Large intestine (tissue), 3 donors: ENCODE results near the gene ZNF784. TPM values are rescaled to one million over a fixed set of nuclear protein-coding genes. Genes with fewer than 3 reads are reported as not detected.

Experiments
- DNase-seq, 2 donors: peaks; one replicate each; pipeline versions ENCODE4 v3.0.0 to v3.0.0-alpha.2; 2013
- H3K27ac ChIP-seq: one replicate; pipeline ENCODE4 v1.5.1; 2013; ENCODE audit warnings: low read length
- H3K27me3 ChIP-seq: 2 replicates; pipeline ENCODE4 v1.6.1; 2013; ENCODE audit warnings: low read length; ENCODE audit not compliant: control insufficient read depth, insufficient read depth
- H3K36me3 ChIP-seq: 2 replicates; pipeline ENCODE4 v1.6.1; 2013; ENCODE audit warnings: low read length; ENCODE audit not compliant: control insufficient read depth, insufficient read depth
- H3K4me1 ChIP-seq: one replicate; pipeline ENCODE4 v1.6.1; 2013; ENCODE audit warnings: low read length; ENCODE audit not compliant: control insufficient read depth, insufficient read depth
- H3K4me3 ChIP-seq: one replicate; pipeline ENCODE4 v1.5.1; 2013; ENCODE audit warnings: low read length
- H3K9me3 ChIP-seq: one replicate; pipeline ENCODE4 v1.6.1; 2013; ENCODE audit warnings: mild to moderate bottlenecking, low read depth, low read length, moderate library complexity; ENCODE audit not compliant: control insufficient read depth
- WGBS: methylation state at CpG from one replicate; pipeline ENCODE4 v1.1.5; 2013; ENCODE audit warnings: low lambda C conversion rate; ENCODE audit not compliant: insufficient coverage; 5-methylcytosine and 5-hydroxymethylcytosine counted together
- polyA plus RNA-seq: library from polyadenylated mRNA; unstranded; fragments of 120-200 nt; gene quantifications from one replicate; pipeline ENCODE4 v1.2.1, GENCODE V29; 2013

ZNF784 gene
- polyA plus RNA-seq, 1 donor = 15.6 TPM

DNA sequence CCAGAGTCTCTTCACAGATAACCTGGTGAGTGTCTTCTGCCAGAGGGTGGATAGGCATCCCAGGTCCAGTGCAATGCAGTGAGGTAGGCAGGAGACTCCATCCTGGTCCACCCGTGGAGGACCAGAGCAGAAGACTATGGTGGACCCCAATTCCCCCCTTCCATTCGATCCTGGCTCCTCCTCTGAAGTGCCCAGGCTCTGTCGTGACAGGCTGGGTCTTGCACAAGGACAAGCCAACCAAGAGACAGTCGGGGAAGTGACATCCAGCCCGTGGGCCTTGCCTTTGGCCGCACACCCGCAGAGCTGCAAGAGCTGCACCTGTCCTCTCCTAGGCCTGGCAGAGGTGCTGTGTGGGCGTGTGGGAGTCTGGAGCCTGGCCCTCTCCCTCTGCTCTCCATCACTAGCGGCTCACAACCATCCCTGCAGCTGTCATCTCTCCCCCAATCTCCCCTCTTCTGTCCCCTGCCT lies 3.1 kb downstream of the ZNF784 start:
- no peak overlapping the region for H3K27ac ChIP-seq

DNA sequence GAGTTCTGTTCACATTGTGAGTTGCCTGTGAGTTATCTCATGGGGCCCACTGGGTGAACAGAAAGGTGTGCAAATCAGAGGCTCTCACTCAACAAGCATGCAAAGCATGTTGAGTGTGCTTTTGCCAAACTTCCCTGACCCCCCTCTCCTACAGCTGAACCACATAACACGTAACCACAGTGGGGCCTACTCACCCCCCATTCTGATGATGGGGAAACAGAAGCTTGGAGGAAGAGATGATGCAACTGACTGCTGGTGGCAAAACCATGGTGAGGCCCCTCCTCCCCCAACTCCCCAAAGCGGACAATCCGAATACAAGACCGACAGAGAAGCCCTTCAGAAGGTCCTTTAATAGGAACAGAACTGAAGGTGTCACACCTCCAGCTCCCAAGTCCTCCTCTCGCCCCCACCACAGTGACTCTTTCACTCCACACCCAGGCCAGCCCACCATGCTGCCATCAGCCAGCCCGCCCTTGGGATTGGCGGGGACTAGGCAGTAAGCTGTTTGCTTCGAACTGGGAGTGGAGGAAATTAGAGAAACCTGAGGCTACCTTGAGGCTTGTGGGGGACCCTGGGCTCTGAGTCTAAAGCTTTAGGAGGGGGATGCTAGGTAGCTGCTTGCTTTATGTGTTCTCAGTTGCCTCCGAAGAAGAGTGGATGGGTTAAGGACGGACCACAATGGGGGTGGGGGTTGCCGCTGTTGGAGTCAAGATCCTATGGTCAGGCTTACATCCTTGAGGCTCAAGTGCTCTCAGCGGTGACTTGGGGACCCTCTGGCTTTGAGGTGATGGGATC lies 3.8 kb downstream of the ZNF784 start:
- Histone ChIP-seq H3K9me3 (peaks cover 3% of the 10 kb centered on the region), H3K27me3 (no peaks in the 10 kb centered on the region), H3K27ac (no peak overlapping the region), H3K4me1 (peaks cover 14% of the 10 kb centered on the region), H3K4me3 (no peak overlapping the region), H3K36me3 (peaks cover 35% of the 10 kb centered on the region)
- no CpG with 5 or more reads among the region's 12 CpGs for WGBS
- DNase-seq = peak in 1 of 2 donors; percentile 1

More for the DNA sequence above, 3.1 kb downstream of the ZNF784 start:
- peak in 1 of 2 donors; percentile 2 for DNase-seq
- WGBS = no CpG with 5 or more reads among the region's 9 CpGs
- H3K4me3 ChIP-seq = no peak overlapping the region
- peaks cover 14% of the 10 kb centered on the region for H3K4me1 ChIP-seq
- peaks cover 31% of the 10 kb centered on the region for H3K36me3 ChIP-seq
- H3K9me3 ChIP-seq = no peaks in the 10 kb centered on the region
- no peaks in the 10 kb centered on the region for H3K27me3 ChIP-seq

DNA sequence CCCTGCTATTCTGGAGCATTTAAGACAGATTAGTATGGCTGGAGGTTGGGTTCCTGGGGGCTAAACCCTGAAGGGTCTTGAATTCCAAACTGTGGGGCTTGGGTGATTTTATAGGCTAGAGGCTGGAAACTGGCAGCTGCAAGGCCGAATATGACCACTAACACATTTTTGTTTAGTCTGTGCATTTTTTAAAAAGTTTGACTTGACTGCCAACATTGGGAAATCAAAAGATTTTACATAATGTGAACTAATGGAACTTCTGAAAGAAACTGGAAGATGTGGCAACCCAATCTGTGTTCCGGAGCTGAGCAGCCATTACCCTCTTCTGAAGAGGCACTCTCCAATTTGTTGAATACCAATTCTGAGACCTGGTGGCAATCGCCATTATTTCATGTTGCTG lies 5.1 kb downstream of the ZNF784 start:
- peaks cover 9% of the 10 kb centered on the region for H3K4me1 ChIP-seq
- H3K9me3 ChIP-seq = peaks cover 7% of the 10 kb centered on the region
- no peak overlapping the region for H3K4me3 ChIP-seq
- no peak for DNase-seq
- no peak overlapping the region for H3K27ac ChIP-seq
- WGBS = no CpG with 5 or more reads among the region's 3 CpGs
- H3K27me3 ChIP-seq = no peaks in the 10 kb centered on the region
- H3K36me3 ChIP-seq = peaks cover 35% of the 10 kb centered on the region

DNA sequence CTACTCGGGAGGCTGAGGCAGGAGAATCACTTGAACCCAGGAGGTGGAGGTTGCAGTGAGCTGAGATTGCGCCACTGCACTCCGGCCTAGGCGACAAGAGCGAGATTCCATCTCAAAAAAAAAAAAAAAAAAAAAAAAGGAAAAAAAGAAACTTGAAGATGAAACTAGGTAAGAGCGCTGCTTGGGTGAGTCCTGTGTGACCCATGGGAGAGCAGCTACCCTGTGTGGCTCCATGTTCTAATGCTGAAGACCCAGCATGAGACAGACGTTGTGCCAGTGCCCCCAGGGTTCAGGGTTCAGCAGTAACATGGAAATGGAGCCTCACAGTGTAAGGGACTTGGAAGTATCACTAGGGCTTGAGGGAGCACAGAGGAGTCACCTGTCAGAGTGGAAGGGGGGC lies 5.9 kb downstream of the ZNF784 start:
- WGBS = no CpG with 5 or more reads among the region's 7 CpGs
- DNase-seq = no peak

DNA sequence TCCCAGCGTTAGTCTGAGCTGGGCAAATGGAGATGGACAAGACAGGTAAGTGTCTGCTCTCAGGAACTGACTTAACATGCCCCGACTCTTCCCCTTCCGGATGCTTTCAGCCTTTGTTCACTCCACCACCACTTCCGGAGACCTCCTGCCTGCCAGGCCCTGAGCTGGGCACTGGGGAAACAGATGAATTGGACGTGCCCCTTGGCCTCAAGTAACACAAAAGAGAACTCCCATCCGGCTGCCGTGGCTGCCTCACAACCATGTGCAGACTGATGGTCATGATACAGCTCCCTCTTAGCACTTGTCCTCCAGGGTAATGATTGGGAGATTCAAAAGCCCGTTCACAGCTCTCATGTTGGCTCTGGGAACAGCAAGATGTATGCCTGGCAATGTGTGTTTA lies 6.9 kb downstream of the ZNF784 start:
- H3K9me3 ChIP-seq = peaks cover 7% of the 10 kb centered on the region
- H3K4me1 ChIP-seq = no peaks in the 10 kb centered on the region
- H3K4me3 ChIP-seq = no peak overlapping the region
- no CpG with 5 or more reads among the region's 8 CpGs for WGBS
- H3K36me3 ChIP-seq = peaks cover 34% of the 10 kb centered on the region
- H3K27ac ChIP-seq = no peak overlapping the region
- no peak for DNase-seq
- no peaks in the 10 kb centered on the region for H3K27me3 ChIP-seq

More for the DNA sequence above, 5.9 kb downstream of the ZNF784 start:
- Histone ChIP-seq H3K4me1 (peaks cover 3% of the 10 kb centered on the region), H3K27me3 (no peaks in the 10 kb centered on the region), H3K4me3 (no peak overlapping the region), H3K36me3 (peaks cover 35% of the 10 kb centered on the region), H3K27ac (no peak overlapping the region), H3K9me3 (peaks cover 7% of the 10 kb centered on the region)

DNA sequence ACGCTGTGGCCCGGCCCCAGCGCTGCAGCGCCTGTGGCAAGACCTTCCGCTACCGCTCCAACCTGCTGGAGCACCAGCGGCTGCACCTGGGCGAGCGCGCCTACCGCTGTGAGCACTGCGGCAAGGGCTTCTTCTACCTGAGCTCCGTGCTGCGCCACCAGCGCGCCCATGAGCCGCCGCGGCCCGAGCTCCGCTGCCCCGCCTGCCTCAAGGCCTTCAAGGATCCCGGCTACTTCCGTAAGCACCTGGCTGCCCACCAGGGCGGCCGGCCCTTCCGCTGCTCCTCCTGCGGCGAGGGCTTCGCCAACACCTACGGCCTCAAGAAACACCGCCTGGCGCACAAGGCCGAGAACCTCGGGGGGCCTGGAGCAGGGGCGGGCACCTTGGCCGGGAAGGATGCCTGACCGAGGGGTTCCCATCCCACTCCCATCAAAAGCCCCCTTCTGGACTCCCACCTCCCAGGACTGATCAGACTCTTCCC lies 7.9 kb downstream of the ZNF784 start:
- H3K9me3 ChIP-seq = peaks cover 7% of the 10 kb centered on the region
- H3K4me1 ChIP-seq = no peaks in the 10 kb centered on the region
- no peaks in the 10 kb centered on the region for H3K27me3 ChIP-seq
- peaks cover 31% of the 10 kb centered on the region for H3K36me3 ChIP-seq
- no peak overlapping the region for H3K4me3 ChIP-seq
- WGBS = no CpG with 5 or more reads among the region's 38 CpGs
- no peak for DNase-seq
- no peak overlapping the region for H3K27ac ChIP-seq

DNA sequence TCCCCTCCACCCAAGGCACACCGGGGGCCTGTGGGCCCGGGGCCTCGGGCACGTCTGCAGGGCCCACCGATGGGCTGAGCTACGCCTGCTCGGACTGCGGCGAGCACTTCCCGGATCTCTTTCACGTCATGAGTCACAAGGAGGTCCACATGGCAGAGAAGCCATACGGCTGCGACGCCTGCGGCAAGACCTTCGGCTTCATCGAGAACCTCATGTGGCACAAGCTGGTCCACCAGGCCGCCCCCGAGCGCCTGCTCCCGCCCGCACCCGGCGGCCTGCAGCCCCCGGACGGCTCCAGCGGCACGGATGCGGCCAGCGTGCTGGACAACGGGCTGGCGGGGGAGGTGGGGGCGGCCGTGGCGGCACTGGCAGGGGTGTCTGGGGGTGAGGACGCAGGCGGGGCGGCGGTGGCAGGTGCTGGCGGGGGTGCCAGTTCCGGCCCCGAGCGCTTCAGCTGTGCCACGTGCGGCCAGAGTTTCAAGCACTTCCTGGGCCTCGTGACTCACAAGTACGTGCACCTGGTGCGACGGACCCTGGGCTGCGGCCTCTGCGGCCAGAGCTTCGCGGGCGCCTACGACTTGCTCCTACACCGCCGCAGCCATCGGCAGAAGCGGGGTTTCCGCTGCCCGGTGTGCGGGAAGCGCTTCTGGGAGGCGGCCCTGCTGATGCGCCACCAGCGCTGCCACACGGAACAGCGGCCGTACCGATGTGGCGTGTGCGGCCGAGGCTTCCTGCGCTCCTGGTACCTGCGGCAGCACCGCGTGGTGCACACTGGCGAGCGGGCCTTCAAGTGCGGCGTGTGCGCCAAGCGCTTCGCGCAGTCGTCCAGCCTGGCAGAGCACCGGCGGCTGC lies 8.6 kb downstream of the ZNF784 start:
- no CpG with 5 or more reads among the region's 88 CpGs for WGBS
- DNase-seq = no peak
- no peak overlapping the region for H3K27ac ChIP-seq
- H3K4me3 ChIP-seq = no peak overlapping the region
- peaks cover 7% of the 10 kb centered on the region for H3K9me3 ChIP-seq
- no peaks in the 10 kb centered on the region for H3K4me1 ChIP-seq
- H3K36me3 ChIP-seq = peaks cover 27% of the 10 kb centered on the region
- H3K27me3 ChIP-seq = no peaks in the 10 kb centered on the region

DNA sequence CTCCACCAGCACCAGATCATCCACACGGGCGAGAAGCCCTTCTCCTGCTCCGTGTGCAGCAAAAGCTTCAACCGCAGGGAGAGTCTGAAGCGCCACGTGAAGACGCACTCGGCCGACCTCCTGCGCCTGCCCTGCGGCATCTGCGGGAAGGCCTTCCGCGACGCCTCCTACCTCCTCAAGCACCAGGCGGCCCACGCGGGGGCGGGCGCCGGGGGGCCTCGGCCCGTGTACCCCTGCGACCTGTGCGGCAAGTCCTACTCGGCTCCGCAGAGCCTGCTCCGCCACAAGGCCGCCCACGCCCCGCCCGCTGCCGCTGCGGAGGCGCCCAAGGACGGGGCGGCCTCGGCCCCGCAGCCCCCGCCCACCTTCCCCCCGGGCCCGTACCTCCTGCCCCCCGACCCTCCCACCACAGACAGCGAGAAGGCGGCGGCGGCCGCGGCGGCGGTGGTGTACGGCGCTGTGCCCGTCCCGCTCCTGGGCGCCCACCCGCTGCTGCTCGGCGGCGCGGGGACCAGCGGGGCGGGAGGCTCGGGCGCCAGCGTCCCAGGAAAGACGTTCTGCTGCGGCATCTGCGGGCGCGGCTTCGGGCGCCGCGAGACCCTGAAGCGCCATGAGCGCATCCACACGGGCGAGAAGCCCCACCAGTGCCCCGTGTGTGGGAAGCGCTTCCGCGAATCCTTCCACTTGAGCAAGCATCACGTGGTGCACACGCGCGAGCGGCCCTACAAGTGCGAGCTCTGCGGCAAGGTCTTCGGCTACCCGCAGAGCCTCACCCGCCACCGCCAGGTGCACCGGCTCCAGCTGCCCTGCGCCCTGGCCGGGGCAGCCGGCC lies 9.4 kb downstream of the ZNF784 start:
- Histone ChIP-seq H3K9me3 (peaks cover 7% of the 10 kb centered on the region), H3K4me3 (no peak overlapping the region), H3K36me3 (peaks cover 26% of the 10 kb centered on the region), H3K27me3 (no peaks in the 10 kb centered on the region), H3K27ac (no peak overlapping the region), H3K4me1 (no peaks in the 10 kb centered on the region)
- no peak for DNase-seq
- WGBS = no CpG with 5 or more reads among the region's 98 CpGs

DNA sequence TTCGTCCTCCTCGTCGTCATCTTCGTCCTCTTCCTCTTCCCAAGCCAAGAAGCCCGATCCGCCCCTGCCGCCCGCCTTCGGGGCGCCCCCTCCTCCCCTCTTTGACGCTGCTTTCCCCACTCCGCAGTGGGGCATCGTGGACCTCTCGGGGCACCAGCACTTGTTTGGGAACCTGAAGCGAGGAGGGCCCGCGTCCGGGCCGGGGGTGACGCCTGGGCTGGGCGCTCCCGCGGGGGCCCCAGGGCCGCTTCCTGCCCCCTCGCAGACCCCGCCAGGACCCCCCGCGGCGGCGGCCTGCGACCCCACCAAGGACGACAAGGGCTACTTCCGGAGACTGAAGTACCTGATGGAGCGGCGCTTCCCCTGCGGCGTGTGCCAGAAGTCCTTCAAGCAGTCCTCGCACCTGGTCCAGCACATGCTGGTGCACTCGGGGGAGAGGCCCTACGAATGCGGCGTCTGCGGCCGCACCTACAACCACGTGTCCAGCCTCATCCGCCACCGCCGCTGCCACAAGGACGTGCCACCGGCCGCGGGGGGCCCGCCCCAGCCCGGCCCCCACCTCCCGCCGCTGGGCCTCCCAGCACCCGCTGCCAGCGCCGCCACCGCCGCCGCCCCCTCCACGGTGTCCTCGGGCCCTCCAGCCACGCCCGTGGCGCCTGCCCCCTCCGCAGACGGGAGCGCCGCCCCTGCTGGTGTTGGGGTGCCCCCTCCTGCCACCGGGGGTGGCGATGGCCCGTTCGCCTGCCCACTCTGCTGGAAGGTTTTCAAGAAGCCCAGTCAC lies 10.2 kb downstream of the ZNF784 start:
- Histone ChIP-seq H3K27ac (no peak overlapping the region), H3K36me3 (peaks cover 34% of the 10 kb centered on the region), H3K9me3 (peaks cover 7% of the 10 kb centered on the region), H3K4me3 (no peak overlapping the region), H3K4me1 (no peaks in the 10 kb centered on the region), H3K27me3 (no peaks in the 10 kb centered on the region)
- 97% methylated on average over 5 of the region's 75 CpGs for WGBS
- DNase-seq = no peak
